HL-60 (cell line): Measurements from ENCODE around the gene LRRTM3.

ENCODE experiments used
- DNase-seq, 2 experiments: peaks; one replicate each; pipeline ENCODE4 v3.0.0-alpha.2; 2010 to 2020; ENCODE audit warnings: low read depth in 1 of 2, low spot score in 1 of 2
- H3K27ac ChIP-seq: fragments of 250-450 bp; sonication (Bioruptor Pico); replicated peaks from 2 replicates; pipeline ENCODE4 v1.5.1; 2020; ENCODE audit warnings: mild to moderate bottlenecking, moderate library complexity
- H3K27me3 ChIP-seq: fragments of 250-450 bp; sonication (Bioruptor Pico); 2 replicates; pipeline ENCODE4 v1.5.1; 2021; ENCODE audit warnings: mild to moderate bottlenecking, moderate library complexity; ENCODE audit not compliant: insufficient read depth, poor library complexity, severe bottlenecking
- H3K4me3 ChIP-seq: replicated peaks from 2 replicates; pipeline ENCODE4 v1.5.1; 2011; ENCODE audit warnings: mild to moderate bottlenecking, control low read depth, low read length; ENCODE audit not compliant: insufficient read depth
- GABPA ChIP-seq: IDR thresholded peaks from 2 replicates; pipeline ENCODE4 v1.6.1; 2012; ENCODE audit warnings: low read depth
- POLR2AphosphoS5 ChIP-seq: IDR thresholded peaks from 2 replicates; pipeline ENCODE4 v1.6.1; 2012; ENCODE audit warnings: low read depth
- SPI1 ChIP-seq: IDR thresholded peaks from 2 replicates; pipeline ENCODE4 v1.6.1; 2012; ENCODE audit warnings: low read depth, mild to moderate bottlenecking, borderline replicate concordance
- TF ChIP-seq, protein P1 (sequence below): IDR thresholded peaks from one replicate; pipeline ENCODE4 v1.5.1; 2011; ENCODE audit warnings: low read length, control low read depth, inconsistent platforms; ENCODE audit not compliant: insufficient read depth
- TF ChIP-seq, protein P2 (sequence below): IDR thresholded peaks from 2 replicates; pipeline ENCODE4 v1.6.1; 2012; ENCODE audit warnings: low read depth; ENCODE audit not compliant: insufficient replicate concordance

LRRTM3 gene

DNA sequence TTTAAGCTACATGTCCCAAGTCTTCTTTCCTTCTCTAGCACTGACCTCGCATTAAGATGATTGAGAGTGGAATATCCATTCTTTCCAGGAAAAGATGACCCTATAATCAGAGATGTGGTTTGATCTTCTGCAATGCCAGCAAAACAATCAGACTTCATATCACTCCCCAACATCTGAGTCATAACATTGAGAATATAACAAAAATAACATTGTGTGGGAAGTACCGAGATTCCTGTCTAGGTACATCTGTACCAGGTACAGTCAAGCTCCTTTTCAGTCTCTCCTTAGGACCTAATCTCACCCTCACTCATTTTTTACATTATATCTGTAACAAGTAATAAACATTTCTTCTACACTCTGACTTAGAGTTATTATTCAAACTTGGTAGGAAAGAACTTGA is 201.6 kb downstream of the LRRTM3 start:
- no peaks in the 10 kb centered on the region for H3K27me3 ChIP-seq
- TF ChIP-seq, protein P1, sequence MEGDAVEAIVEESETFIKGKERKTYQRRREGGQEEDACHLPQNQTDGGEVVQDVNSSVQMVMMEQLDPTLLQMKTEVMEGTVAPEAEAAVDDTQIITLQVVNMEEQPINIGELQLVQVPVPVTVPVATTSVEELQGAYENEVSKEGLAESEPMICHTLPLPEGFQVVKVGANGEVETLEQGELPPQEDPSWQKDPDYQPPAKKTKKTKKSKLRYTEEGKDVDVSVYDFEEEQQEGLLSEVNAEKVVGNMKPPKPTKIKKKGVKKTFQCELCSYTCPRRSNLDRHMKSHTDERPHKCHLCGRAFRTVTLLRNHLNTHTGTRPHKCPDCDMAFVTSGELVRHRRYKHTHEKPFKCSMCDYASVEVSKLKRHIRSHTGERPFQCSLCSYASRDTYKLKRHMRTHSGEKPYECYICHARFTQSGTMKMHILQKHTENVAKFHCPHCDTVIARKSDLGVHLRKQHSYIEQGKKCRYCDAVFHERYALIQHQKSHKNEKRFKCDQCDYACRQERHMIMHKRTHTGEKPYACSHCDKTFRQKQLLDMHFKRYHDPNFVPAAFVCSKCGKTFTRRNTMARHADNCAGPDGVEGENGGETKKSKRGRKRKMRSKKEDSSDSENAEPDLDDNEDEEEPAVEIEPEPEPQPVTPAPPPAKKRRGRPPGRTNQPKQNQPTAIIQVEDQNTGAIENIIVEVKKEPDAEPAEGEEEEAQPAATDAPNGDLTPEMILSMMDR: no peak
- TF ChIP-seq POLR2AphosphoS5 (no peak), GABPA (no peak), SPI1 (no peak)
- TF ChIP-seq, protein P2, sequence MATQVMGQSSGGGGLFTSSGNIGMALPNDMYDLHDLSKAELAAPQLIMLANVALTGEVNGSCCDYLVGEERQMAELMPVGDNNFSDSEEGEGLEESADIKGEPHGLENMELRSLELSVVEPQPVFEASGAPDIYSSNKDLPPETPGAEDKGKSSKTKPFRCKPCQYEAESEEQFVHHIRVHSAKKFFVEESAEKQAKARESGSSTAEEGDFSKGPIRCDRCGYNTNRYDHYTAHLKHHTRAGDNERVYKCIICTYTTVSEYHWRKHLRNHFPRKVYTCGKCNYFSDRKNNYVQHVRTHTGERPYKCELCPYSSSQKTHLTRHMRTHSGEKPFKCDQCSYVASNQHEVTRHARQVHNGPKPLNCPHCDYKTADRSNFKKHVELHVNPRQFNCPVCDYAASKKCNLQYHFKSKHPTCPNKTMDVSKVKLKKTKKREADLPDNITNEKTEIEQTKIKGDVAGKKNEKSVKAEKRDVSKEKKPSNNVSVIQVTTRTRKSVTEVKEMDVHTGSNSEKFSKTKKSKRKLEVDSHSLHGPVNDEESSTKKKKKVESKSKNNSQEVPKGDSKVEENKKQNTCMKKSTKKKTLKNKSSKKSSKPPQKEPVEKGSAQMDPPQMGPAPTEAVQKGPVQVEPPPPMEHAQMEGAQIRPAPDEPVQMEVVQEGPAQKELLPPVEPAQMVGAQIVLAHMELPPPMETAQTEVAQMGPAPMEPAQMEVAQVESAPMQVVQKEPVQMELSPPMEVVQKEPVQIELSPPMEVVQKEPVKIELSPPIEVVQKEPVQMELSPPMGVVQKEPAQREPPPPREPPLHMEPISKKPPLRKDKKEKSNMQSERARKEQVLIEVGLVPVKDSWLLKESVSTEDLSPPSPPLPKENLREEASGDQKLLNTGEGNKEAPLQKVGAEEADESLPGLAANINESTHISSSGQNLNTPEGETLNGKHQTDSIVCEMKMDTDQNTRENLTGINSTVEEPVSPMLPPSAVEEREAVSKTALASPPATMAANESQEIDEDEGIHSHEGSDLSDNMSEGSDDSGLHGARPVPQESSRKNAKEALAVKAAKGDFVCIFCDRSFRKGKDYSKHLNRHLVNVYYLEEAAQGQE: no peak
- no peak for DNase-seq
- no peak overlapping the region for H3K27ac ChIP-seq
- no peak overlapping the region for H3K4me3 ChIP-seq

DNA sequence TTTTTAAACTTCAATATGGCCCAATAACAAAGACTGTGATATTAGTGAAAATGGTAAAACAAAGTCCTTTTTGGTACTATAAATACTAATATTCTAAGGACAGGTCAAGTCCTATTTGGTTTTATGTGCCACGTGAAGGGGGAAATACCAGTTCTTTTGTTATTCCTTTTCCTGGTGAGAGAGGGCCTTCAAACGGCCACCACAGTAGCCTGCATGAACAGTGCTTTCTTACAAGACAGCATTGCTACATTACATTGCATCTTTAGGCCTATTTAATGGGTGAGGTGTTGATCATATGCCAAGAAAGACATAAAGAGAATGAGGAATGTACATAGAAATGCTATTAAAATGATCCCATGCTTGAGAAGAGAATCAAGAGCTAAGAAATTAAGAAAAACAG is 214.8 kb downstream of the LRRTM3 start:
- DNase-seq: no peak
- Histone ChIP-seq H3K27ac (no peak overlapping the region), H3K4me3 (no peak overlapping the region), H3K27me3 (no peaks in the 10 kb centered on the region)
- TF ChIP-seq, protein P2: no peak

DNA sequence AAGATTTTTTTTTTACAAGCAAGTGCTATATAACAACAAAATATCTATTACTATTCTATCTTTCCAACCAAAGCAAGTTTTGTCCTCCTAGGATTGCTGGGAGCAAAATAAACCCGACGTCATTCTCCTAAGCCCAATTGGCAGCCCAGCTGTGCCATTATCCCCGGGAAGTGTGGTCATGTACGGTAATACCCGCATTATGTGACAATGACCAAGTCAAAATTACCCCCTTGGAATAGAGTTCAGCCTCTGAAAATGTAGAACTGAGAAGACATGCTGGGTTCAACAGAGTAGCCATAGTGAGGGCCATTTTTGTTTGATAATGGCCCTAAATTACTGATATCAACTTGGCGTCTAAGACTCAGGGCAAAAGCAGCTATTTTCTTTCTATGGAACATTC is 215.5 kb downstream of the LRRTM3 start:
- no peak overlapping the region for H3K4me3 ChIP-seq
- no peak overlapping the region for H3K27ac ChIP-seq
- DNase-seq: no peak
- TF ChIP-seq, protein P2: no peak
- TF ChIP-seq POLR2AphosphoS5 (no peak), SPI1 (no peak)
- H3K27me3 ChIP-seq: no peaks in the 10 kb centered on the region

DNA sequence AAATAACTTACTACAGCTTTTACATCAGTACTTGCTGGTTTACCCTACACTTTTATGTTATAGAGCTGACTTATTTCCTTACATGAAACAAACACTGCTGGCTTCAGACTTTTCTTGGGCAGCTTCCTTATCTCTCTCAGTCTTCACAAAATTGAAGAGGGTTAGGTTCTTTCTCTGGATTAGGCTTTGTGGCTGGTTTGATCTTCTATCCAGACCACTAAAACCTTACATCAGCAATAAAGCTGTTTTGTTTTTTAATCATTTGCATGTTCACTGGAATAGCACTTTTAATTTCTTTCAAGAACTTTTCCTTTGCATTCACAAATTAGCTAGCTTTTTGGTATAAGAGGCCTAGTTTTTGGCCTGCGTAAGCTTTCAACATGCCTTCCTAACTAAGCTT is 218.7 kb downstream of the LRRTM3 start:
- H3K27me3 ChIP-seq: no peaks in the 10 kb centered on the region
- TF ChIP-seq POLR2AphosphoS5 (no peak), GABPA (no peak), SPI1 (no peak)
- TF ChIP-seq, protein P1: no peak
- TF ChIP-seq, protein P2: no peak
- H3K27ac ChIP-seq: no peak overlapping the region
- no peak for DNase-seq
- no peak overlapping the region for H3K4me3 ChIP-seq
